ENCODE measurements around the gene TRIM32.

- no peak for TF ChIP-seq CTCF (IDR thresholded peaks at IDR 0.05; ENCODE audit: low read length)
- no peak for TF ChIP-seq EZH2 (IDR thresholded peaks at IDR 0.05; ENCODE audit: borderline replicate concordance, low read length)
Measured at GRCh38 chr9:116717150-116717549, 30.0 kb downstream of the TRIM32 start.

Measured in OCI-LY1 (cell line).